Activated CD8-positive, alpha-beta memory T cell treated with anti-CD3 and anti-CD28 coated beads for 48 hours (primary cell): Measurements from ENCODE around the gene ZNF273.
"Not testable (repeated sequence)": the region's sequence is repeated elsewhere in the genome, so short reads cannot be mapped to it uniquely, and the experiment has no call there.

Experiments
- DNase-seq, 3 experiments: peaks; one replicate each; pipeline ENCODE4 v3.0.0-alpha.2; 2020; ENCODE audit warnings: low read depth in 2 of 3, low spot score in 2 of 3

Gene ZNF273

GRCh38 chr7:64888901-64889685 lies 14.0 kb upstream of the ZNF273 start:
- DNase-seq: no peak

- no peak for DNase-seq
Observed at GRCh38 chr7:64889686-64890162, 13.3 kb upstream of the ZNF273 start.

GRCh38 chr7:64890273-64890672 lies 12.8 kb upstream of the ZNF273 start:
- DNase-seq: not testable (repeated sequence)

GRCh38 chr7:64890761-64891362 lies 12.2 kb upstream of the ZNF273 start:
- DNase-seq: no peak

- not testable (repeated sequence) for DNase-seq
Observed at GRCh38 chr7:64891363-64892081, 11.6 kb upstream of the ZNF273 start.

- DNase-seq: no peak
Observed at GRCh38 chr7:64892116-64892515, 11.0 kb upstream of the ZNF273 start.

GRCh38 chr7:64892666-64893309 lies 10.3 kb upstream of the ZNF273 start:
- DNase-seq: no peak

- no peak for DNase-seq
Observed at GRCh38 chr7:64893401-64893800, 9.7 kb upstream of the ZNF273 start.

- DNase-seq: not testable (repeated sequence)
Observed at GRCh38 chr7:64902461-64902805, 640 bp upstream of the ZNF273 start.

GRCh38 chr7:64904008-64904407 lies 935 bp downstream of the ZNF273 start:
- no peak for DNase-seq

GRCh38 chr7:64905133-64905532 lies 2.1 kb downstream of the ZNF273 start:
- DNase-seq: no peak

GRCh38 chr7:64905547-64905946 lies 2.5 kb downstream of the ZNF273 start:
- no peak for DNase-seq

GRCh38 chr7:64907641-64908326 lies 4.7 kb downstream of the ZNF273 start:
- DNase-seq: no peak

GRCh38 chr7:64908358-64908757 lies 5.3 kb downstream of the ZNF273 start:
- DNase-seq: no peak

- DNase-seq: no peak
Observed at GRCh38 chr7:64914557-64914956, 11.5 kb downstream of the ZNF273 start.

- DNase-seq: not testable (repeated sequence)
Observed at GRCh38 chr7:64915301-64915700, 12.2 kb downstream of the ZNF273 start.

GRCh38 chr7:64928252-64929187 lies 25.4 kb downstream of the ZNF273 start:
- DNase-seq: not testable (repeated sequence)

GRCh38 chr7:64934478-64934877 lies 31.4 kb downstream of the ZNF273 start:
- no peak for DNase-seq

- no peak for DNase-seq
Observed at GRCh38 chr7:64938540-64938939, 35.5 kb downstream of the ZNF273 start.

GRCh38 chr7:64940021-64940420 lies 36.9 kb downstream of the ZNF273 start:
- DNase-seq: not testable (repeated sequence)
